Memory B cell (primary cell): ENCODE results near the gene PTPN4.

Experiments
- ATAC-seq: fragments of 150-1000 bp; cut with Tn5 transposase; 2 replicates; pipeline ENCODE4 v1.10.0; 2021; ENCODE audit warnings: low read depth, mild to moderate bottlenecking, moderate library complexity
- DNase-seq, 2 donors: peaks; one replicate each; pipeline ENCODE4 v3.0.0; 2022; ENCODE audit warnings: low spot score in 2 of 2
- H3K27ac Mint-ChIP-seq: one replicate; pipeline ENCODE4 v1.8.0; 2022; ENCODE audit warnings: mild to moderate bottlenecking, moderate library complexity, mixed read lengths
- H3K27me3 Mint-ChIP-seq: one replicate; pipeline ENCODE4 v1.8.0; 2022; ENCODE audit warnings: mixed read lengths
- H3K36me3 Mint-ChIP-seq: one replicate; pipeline ENCODE4 v1.8.0; 2022; ENCODE audit warnings: mild to moderate bottlenecking, mixed read lengths
- H3K4me1 Mint-ChIP-seq: one replicate; pipeline ENCODE4 v1.8.0; 2022; ENCODE audit warnings: mixed read lengths
- H3K4me3 Mint-ChIP-seq: one replicate; pipeline ENCODE4 v1.8.0; 2022; ENCODE audit warnings: mild to moderate bottlenecking, moderate library complexity, mixed read lengths
- H3K9me3 Mint-ChIP-seq: one replicate; pipeline ENCODE4 v1.8.0; 2022; ENCODE audit warnings: mixed read lengths

The PTPN4 gene

DNA sequence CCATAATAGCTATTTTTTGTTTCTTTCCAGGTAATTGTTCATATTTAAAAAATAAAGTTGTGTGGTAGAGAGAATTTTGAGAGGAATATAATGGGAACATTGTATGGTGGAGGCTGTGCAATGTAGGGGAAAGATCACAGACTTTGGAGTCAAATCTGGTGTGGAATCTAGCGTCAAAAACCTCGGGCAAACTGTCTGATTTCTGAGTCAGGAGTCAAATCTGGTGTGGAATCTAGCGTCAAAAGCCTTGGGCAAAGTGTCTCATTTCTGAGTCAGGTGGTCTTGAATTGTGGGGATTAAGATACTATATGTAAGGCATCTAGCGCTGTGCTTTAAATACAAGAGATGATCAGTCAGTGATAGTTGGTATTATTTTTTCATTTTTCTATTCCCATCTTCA lies 5.1 kb downstream of the PTPN4 start:
- ATAC-seq (no peak), DNase-seq (no peak)
- Mint-ChIP-seq H3K9me3 (no peaks in the 10 kb centered on the region), H3K4me1 (peaks cover 22% of the 10 kb centered on the region), H3K36me3 (peaks cover 4% of the 10 kb centered on the region), H3K4me3 (no peak overlapping the region), H3K27ac (no peak overlapping the region), H3K27me3 (no peaks in the 10 kb centered on the region)

DNA sequence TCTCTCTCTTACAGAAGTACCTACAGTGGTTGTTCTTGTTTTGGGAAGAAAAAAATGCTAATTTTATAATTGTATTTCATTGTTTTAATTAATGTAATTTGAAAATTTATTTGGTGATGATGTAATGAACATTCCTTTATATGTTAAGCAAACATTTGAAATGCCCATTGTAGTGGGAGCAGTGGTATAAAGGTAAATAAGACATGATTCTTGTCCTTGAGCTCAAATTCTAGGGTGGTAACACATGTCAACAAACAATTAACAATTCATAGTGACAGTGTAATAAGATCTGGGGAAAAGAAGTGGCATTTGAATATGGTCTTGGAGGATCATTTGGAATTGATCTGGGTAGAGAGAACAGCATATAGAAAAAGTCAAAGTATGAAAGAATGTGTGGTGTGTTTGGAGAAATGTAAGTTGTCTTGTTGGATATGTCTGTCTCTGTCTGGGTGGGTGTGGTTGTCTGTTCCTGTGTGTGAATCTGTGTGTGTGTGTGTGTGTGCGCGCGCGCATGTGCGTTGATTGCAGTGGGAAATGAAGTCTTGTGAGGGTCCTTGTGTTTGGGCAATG lies 5.8 kb downstream of the PTPN4 start:
- H3K27ac Mint-ChIP-seq: no peak overlapping the region

DNA sequence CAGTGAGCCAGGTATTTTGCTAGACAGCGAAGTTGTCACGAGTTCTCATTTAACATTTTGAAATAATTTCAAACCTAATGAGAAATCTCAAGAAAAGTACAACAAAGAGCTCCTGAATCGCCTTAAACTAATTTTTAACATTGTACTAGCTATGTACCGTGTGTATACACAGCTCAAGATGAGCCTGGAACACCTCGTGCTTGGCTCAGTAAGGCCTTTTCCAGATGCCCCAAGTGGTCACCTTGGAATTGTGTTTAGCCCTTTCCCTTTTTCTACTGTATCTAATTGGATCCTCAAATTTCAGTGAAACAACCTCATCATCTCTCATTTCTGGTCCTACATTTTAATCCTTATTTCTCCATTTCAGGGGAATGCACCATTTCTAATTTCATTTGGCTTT lies 7.2 kb downstream of the PTPN4 start:
- H3K4me3 Mint-ChIP-seq: no peak overlapping the region
- no peak overlapping the region for H3K27ac Mint-ChIP-seq
- DNase-seq (no peak), ATAC-seq (no peak)
- no peaks in the 10 kb centered on the region for H3K27me3 Mint-ChIP-seq
- H3K4me1 Mint-ChIP-seq: peaks cover 22% of the 10 kb centered on the region
- H3K9me3 Mint-ChIP-seq: no peaks in the 10 kb centered on the region
- peaks cover 9% of the 10 kb centered on the region for H3K36me3 Mint-ChIP-seq

More for the DNA sequence above, 5.8 kb downstream of the PTPN4 start:
- no peak overlapping the region for H3K4me3 Mint-ChIP-seq
- ATAC-seq (no peak), DNase-seq (no peak)
- no peaks in the 10 kb centered on the region for H3K9me3 Mint-ChIP-seq
- peaks cover 22% of the 10 kb centered on the region for H3K4me1 Mint-ChIP-seq
- H3K36me3 Mint-ChIP-seq: peaks cover 4% of the 10 kb centered on the region
- H3K27me3 Mint-ChIP-seq: no peaks in the 10 kb centered on the region

DNA sequence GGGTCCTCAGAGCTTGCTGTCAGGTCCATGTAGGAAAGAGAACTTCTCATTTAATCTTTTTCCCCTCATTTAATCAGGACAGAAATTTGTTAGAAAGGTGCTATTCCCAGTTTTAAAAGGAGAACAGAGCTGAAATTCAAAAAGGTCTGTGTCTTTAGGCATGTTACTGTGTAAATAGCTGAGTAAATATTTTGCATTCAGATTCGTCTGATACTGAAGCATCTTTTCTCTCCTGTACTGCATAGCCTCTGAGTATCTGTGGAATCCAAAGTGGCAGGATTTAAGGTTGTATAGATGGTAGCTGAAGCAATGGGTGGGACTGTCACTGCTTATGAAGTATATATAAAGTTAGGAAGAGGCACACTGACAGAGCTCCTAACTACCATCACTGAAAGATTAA lies 9.0 kb downstream of the PTPN4 start:
- no peak overlapping the region for H3K27ac Mint-ChIP-seq
- DNase-seq (no peak), ATAC-seq (no peak)
- H3K36me3 Mint-ChIP-seq: peaks cover 9% of the 10 kb centered on the region
- no peaks in the 10 kb centered on the region for H3K27me3 Mint-ChIP-seq
- H3K4me3 Mint-ChIP-seq: no peak overlapping the region
- H3K9me3 Mint-ChIP-seq: no peaks in the 10 kb centered on the region
- peaks cover 18% of the 10 kb centered on the region for H3K4me1 Mint-ChIP-seq

DNA sequence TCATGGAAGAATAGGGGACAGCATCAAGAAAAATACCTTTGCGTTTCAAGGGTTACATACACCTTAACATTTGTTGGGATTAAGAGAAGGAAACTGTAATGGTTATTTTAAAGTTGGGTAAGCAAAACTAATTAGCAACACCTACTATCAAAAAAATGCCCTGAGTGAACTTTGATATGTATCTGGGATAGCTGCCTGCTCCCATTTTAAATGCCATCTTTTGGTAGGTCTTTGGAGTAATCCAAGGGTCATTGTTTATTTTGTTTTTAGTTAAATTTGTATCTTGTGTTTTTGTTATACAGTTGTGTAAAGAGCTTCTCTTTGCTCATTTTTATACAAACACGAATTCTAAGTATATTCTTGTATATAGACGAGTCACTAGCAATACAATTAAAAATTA lies 9.9 kb downstream of the PTPN4 start:
- Mint-ChIP-seq H3K4me1 (peaks cover 18% of the 10 kb centered on the region), H3K36me3 (peaks cover 9% of the 10 kb centered on the region), H3K27ac (no peak overlapping the region), H3K27me3 (no peaks in the 10 kb centered on the region), H3K9me3 (no peaks in the 10 kb centered on the region), H3K4me3 (no peak overlapping the region)
- ATAC-seq (no peak), DNase-seq (no peak)

DNA sequence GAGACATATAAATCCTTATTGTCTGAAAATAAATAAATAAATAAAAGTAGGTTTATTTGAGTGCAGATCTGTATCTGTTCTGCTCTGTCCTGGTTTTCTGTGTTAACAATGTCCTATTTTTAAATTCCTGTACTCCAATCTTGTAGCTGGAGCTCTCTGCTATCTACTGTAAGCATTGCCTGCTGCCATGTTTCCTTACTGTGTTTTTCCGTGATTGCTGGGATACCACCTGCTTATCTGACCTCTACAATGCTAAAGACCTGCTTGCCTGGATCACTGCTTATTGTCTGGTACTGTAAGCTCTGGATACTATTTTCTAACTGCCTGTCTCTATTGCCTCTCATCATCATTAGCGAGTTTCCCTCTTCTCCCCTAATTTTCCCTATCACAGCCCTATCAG lies 11.6 kb downstream of the PTPN4 start:
- no peaks in the 10 kb centered on the region for H3K27me3 Mint-ChIP-seq
- peaks cover 13% of the 10 kb centered on the region for H3K4me1 Mint-ChIP-seq
- DNase-seq (no peak), ATAC-seq (no peak)
- no peak overlapping the region for H3K4me3 Mint-ChIP-seq
- no peak overlapping the region for H3K27ac Mint-ChIP-seq
- H3K9me3 Mint-ChIP-seq: no peaks in the 10 kb centered on the region
- peaks cover 7% of the 10 kb centered on the region for H3K36me3 Mint-ChIP-seq

DNA sequence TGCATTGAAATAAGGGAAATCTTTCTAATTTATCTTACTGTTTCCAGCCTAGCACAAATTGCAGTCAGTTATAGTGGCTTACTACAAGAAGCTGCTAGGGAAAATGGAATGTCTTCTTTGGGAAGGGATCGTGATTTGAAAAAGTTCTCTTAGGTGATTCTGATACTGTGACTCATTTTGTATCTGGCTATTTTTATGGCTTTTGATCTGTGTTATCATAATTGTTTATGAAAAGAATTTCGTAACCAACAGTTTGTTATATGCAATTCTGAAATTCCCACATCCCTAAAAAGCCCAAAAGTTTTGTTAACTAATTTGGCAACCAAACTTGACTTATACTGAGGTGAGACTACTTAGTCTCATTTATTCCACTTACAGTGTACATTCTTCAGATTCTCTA lies 12.4 kb downstream of the PTPN4 start:
- Mint-ChIP-seq H3K27ac (no peak overlapping the region), H3K27me3 (no peaks in the 10 kb centered on the region), H3K4me1 (peaks cover 16% of the 10 kb centered on the region), H3K4me3 (no peak overlapping the region), H3K36me3 (peaks cover 10% of the 10 kb centered on the region), H3K9me3 (no peaks in the 10 kb centered on the region)
- ATAC-seq (no peak), DNase-seq (no peak)

DNA sequence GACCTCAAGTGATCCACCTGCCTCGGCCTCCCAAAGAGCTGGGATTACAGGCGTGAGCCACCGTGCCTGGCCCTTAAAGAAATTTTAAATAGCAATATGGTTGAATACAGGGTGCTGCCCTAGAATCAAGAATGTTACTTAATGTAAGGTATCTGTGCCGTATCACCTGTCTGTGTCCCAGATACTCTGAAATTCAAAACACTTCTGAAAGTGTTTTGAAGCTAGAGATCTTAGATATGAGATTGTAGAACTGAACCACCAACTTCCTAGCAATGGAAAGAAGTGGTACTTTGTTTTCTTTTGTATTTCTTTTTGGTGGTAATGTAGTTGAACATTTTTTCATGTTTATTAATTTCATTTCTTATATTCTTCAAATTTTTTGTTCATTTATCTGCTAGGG lies 13.0 kb downstream of the PTPN4 start:
- no peak for DNase-seq
- no peak for ATAC-seq
- H3K9me3 Mint-ChIP-seq: no peaks in the 10 kb centered on the region
- H3K27ac Mint-ChIP-seq: no peak overlapping the region
- H3K4me3 Mint-ChIP-seq: no peak overlapping the region
- peaks cover 11% of the 10 kb centered on the region for H3K36me3 Mint-ChIP-seq
- no peaks in the 10 kb centered on the region for H3K27me3 Mint-ChIP-seq
- peaks cover 18% of the 10 kb centered on the region for H3K4me1 Mint-ChIP-seq

DNA sequence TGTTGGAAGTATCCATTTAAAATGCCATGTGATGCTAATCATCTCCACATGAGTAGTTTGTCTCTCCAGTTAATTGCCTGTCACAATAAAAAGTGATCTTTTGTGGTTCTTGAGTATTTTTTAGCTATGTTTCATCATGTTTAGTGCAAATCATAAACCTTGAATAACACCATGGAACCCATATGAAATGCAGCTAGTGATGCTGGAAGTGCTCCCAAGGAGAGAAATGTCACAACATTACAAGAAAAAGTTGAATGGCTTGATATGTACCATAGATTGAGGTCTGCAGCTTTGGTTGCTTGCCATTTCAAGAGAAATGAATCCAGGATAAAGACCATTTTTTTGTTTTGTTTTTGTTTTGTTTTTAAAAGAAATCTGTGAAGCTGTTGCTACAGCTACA lies 14.3 kb downstream of the PTPN4 start:
- Mint-ChIP-seq H3K4me1 (peaks cover 20% of the 10 kb centered on the region), H3K9me3 (no peaks in the 10 kb centered on the region), H3K27ac (no peak overlapping the region), H3K36me3 (peaks cover 11% of the 10 kb centered on the region), H3K27me3 (no peaks in the 10 kb centered on the region), H3K4me3 (no peak overlapping the region)
- ATAC-seq: no peak
- DNase-seq: no peak

DNA sequence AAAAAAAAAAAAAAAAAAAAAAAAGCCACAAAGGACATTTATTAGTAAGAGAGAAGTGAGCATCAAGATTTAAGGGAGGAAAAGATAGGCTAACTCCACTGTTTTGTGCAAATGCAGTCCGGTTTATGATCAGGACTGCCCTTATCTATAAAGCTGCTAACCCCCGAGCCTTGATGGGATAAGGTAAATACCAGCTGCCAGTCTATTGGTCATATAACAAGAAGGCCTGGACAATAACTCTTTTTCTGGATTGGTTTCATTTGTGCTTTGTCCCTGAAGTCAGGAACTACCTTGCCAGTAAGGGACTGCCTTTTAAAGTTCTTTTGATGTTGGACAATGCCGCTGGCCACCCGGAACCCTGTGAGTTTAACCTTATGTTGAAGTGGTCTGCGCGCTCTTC lies 15.4 kb downstream of the PTPN4 start:
- Mint-ChIP-seq H3K4me3 (no peak overlapping the region), H3K27ac (no peak overlapping the region), H3K36me3 (peaks cover 12% of the 10 kb centered on the region), H3K27me3 (no peaks in the 10 kb centered on the region), H3K9me3 (no peaks in the 10 kb centered on the region), H3K4me1 (peaks cover 22% of the 10 kb centered on the region)
- ATAC-seq: no peak
- no peak for DNase-seq

DNA sequence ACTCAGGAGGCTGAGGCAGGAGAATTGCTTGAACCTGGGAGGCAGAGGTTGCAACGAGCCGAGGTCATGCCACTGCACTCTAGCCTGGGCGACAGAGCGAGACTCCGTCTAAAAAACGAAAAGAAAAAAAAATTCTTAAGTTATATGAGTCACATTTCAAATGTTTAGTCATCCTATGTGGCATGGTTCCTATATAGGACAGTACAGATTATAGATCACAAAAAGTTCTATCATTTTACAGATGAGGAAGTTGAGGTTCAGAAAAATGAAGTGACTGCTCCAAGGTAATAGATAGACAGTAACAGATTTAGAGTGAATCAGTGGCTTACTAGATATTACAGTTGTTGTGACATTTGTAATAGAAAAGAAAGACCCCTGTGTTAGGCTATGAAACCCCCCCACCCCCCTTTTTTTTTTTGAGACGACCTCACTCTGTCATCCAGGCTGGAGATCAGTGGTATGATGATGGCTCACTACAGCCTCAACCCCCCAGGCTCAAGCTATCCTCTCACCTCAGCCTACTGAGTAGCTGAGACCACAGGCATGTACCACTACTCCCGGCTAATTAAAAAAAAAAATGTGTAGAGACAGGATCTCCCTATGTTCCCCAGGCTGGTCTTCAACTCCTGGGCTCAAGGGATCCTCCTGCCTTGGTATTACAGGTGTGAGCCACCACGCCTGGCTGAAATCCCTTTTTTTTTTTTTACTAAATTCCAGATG lies 22.7 kb downstream of the PTPN4 start:
- no peak for ATAC-seq
- no peak for DNase-seq
- Mint-ChIP-seq H3K27ac (no peak overlapping the region), H3K27me3 (no peaks in the 10 kb centered on the region), H3K4me3 (no peak overlapping the region), H3K9me3 (no peaks in the 10 kb centered on the region), H3K4me1 (peaks cover 28% of the 10 kb centered on the region), H3K36me3 (peaks cover 7% of the 10 kb centered on the region)

DNA sequence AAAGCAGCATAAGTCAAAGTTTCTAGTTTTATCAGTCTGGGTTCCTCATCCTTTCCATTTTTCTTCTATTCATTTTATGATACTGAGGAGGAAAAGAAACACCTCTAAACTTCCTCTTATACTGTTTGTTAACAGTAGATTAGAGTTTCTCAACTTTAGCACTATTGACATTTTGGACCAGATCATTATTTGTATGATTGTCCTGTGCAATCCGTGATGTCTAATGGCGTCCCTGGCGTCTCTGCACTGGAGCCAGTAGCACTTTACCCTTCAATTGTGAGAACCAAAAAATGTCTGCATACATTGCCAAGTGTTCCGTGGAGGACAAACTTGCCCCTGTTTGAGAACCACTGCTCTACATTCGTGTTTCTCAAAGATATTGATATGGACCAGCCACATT lies 25.2 kb downstream of the PTPN4 start:
- no peak overlapping the region for H3K4me3 Mint-ChIP-seq
- H3K36me3 Mint-ChIP-seq: peaks cover 15% of the 10 kb centered on the region
- H3K27ac Mint-ChIP-seq: no peak overlapping the region
- H3K4me1 Mint-ChIP-seq: peaks cover 28% of the 10 kb centered on the region
- H3K9me3 Mint-ChIP-seq: no peaks in the 10 kb centered on the region
- DNase-seq: no peak
- H3K27me3 Mint-ChIP-seq: no peaks in the 10 kb centered on the region
- ATAC-seq: no peak

DNA sequence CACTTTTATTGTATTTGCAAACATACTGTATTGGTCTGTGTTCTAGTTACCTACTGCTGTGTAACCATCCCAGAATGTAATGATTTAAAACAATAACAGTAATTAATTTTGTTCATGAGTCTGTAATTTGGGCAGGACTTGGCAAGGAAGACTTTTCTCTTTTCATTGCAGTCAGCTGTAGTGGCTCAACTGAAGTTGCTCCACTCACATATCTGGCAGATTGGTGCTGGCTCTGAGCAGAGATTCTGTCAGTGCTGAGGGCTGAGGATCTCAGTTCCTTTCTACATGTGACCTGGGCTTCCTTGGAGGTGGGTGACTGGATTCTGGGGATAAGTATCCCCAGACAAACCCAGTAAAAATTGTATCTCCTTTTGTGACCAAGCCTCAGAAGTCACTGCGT lies 26.6 kb downstream of the PTPN4 start:
- peaks cover 23% of the 10 kb centered on the region for H3K4me1 Mint-ChIP-seq
- H3K9me3 Mint-ChIP-seq: no peaks in the 10 kb centered on the region
- no peak overlapping the region for H3K27ac Mint-ChIP-seq
- DNase-seq: no peak
- H3K27me3 Mint-ChIP-seq: no peaks in the 10 kb centered on the region
- no peak for ATAC-seq
- peaks cover 18% of the 10 kb centered on the region for H3K36me3 Mint-ChIP-seq
- no peak overlapping the region for H3K4me3 Mint-ChIP-seq

DNA sequence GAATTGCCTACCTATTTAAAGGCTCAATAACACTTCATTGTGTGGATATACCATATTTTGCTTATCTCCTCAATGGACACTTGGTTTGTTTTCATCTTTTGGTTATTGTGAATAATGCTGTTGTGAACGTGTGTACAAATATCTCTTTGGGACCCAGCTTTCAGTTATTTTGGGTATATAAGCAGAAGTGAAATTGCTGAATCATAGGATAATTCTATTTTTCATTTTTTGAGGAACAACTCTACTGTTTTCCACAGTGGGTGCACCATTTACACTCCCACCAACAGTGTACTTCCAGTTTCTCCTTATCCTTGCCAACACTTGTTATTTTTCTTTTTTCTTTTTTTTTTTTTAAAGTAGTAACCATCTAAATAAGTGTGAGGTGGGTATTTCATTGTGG lies 29.0 kb downstream of the PTPN4 start:
- Mint-ChIP-seq H3K9me3 (peaks cover 11% of the 10 kb centered on the region), H3K4me3 (no peak overlapping the region), H3K27me3 (no peaks in the 10 kb centered on the region), H3K27ac (no peak overlapping the region), H3K36me3 (peaks cover 34% of the 10 kb centered on the region), H3K4me1 (peaks cover 18% of the 10 kb centered on the region)
- DNase-seq: no peak
- no peak for ATAC-seq

DNA sequence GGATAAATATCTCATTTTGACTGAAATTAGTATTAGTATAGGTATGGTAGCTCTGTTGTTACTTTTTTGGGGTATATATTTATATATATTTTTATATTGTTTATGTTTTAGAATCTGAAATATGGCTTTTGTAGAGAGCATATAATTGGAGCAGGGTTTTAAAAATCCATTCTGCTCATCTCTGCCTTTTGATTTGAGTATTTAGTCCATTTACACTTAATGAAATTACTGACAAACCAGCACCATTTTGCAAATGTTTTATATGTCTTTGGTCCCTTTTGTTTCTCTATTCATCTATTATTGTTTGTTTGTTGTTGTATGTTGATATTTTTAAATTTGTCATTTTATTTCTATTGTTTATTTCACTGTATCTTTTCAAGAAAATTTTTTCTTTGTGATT lies 30.7 kb downstream of the PTPN4 start:
- Mint-ChIP-seq H3K4me1 (peaks cover 15% of the 10 kb centered on the region), H3K27me3 (no peaks in the 10 kb centered on the region), H3K27ac (no peak overlapping the region), H3K36me3 (peaks cover 40% of the 10 kb centered on the region), H3K4me3 (no peak overlapping the region), H3K9me3 (peaks cover 11% of the 10 kb centered on the region)
- ATAC-seq: no peak
- DNase-seq: no peak
